HuH-7 (cell line): ENCODE data around the gene CXCL6.

ENCODE experiments used
- DNase-seq: peaks from one replicate; pipeline ENCODE4 v3.0.0; 2011; ENCODE audit warnings: low spot score

Gene CXCL6

DNA sequence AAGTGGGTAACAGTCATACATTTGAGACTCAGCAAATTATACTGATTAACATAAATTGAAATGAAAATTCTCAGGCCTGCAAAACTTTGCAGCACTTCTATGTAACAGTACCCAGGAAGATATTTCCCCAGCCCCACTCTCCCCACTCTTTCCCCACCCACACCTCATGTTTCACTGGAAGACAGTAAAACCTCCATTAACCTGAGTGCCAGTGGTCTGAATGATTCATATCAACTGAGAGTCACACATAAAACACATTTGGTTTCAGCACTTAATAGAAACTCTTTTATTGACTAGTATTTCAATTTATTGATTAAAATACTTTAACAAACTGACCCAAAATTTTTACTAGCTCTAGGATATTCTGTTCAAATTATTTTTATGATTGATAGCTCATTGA lies 6.9 kb downstream of the CXCL6 start:
- no peak for DNase-seq

GRCh38 chr4:73844345-73844744 lies 7.9 kb downstream of the CXCL6 start:
- no peak for DNase-seq

- no peak for DNase-seq
Measured at GRCh38 chr4:73844806-73845205, 8.3 kb downstream of the CXCL6 start.

DNA sequence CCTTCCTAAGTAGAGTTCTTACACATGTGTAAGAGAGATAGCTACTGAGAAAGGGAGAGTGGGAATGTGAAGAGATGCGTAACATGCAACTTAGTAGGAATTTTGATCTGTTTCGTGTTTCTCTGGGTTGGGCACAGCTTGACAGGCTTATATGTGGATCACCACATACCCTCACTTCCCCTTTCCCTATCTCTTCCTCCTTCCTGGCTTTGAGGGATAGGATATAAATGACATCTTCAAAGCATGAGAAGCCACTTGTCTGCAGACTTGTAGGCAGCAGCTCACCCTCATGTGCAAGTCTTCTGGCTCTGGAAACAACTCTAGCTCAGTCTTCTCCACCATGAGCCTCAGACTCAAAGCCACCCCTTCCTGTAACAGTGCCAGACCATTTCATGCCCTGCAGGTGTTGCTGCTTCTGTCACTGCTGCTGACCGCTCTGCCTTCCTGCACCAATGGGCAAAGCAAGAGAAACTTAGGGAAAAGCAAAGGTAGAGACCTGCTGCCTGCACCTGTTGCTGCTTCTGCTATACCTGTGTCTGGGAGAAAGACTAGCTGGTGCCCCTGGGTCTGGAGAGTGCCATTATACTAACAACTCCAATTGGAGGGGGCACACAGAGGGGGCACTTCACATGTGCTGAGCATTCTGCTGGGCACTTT lies 11.2 kb downstream of the CXCL6 start:
- no peak for DNase-seq

GRCh38 chr4:73848183-73848777 lies 11.8 kb downstream of the CXCL6 start:
- DNase-seq = no peak

DNA sequence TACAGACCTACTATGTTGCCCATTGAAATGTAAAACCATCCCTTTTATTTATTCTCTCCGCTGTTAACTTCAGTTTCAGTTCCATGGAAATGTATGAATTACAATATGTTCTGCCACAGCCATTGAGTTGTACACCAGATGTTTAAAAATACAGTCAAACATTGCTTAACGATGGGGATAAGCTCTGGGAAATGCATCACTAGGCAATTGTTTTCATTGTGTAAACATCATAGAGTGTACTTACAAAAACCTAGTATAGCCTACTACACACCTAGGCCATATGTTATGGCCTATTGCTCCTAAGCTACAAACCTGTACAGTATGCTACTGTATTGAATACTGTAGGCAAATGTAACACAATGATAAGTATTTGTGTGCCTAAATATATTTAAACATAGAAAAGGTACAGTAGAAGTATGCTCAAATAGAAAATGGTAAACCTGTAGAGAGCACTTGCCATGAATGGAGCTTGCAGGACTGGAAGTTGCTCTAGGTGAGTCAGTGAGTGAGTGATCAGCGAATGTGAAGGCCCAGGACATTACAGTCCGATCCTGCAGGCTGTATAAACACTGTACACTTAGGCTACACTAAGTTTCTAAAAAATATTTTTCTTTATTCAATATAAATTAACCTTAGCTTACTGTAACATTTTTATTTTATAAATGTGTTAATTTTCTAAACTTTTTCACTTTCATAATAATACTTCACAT lies 13.9 kb downstream of the CXCL6 start:
- DNase-seq = no peak

DNA sequence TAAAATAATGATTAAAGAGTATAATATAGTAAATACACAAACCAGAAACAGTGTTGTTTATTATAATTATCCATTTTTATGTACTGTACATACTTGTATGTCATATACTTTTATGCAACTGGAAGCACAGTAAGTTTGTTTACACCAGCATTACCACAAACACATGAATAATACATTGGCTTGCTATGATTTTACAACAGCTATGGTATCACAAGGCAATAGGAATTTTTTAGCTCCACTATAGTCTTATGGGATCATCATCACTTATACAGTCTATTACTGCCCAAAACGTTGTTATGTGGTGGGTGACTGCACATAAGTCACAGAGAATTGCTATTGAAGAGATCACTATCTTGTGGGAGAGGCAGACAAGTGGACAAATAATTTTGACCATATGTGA lies 14.8 kb downstream of the CXCL6 start:
- DNase-seq = no peak

DNA sequence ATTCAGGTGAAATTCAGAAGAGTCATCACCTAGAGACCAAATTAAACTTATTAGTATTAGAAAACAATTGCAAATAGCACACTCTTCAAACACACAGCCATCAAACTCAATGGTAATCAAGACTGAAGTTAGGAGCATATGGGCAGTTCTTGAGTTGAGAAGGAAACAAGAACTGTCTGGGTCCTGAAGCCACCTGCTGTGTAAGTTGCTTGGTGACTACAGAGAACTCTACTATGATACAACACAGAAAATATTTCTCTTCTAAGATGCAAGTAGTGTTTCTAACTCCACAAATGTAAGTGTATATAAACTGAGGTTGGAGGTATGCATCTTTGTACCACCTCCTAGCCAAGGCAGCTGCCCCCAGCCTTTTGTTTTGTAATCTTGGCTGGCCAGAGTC lies 16.3 kb downstream of the CXCL6 start:
- no peak for DNase-seq

DNA sequence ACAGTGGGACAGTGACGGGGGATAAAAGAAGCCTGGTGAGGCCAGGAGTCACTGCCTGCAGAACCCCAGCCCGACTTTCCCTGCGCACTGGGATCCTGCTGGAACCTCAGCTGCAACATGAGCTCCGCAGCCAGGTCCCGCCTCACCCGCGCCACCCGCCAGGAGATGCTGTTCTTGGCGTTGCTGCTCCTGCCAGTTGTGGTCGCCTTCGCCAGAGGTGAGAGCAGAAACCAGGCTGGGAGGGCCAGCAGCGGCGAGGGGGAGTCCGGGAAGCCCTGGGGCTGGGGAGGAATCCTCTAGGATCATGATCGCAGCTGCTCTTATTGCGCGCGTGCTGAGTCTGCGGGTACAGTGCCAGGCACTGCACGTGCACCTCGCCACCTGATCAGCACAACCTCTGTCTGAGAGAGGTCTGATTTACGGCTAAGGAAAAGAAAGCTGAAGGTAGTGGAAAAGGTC lies 16.8 kb downstream of the CXCL6 start, which contains the start of gene PF4V1:
TSS of gene PF4V1 (plus strand) at position 51 of the 459 bp plus-strand sequence. CDS start at position 118, 67 bp downstream.
- DNase-seq = no peak

GRCh38 chr4:73853718-73854473 lies 17.4 kb downstream of the CXCL6 start:
- no peak for DNase-seq

DNA sequence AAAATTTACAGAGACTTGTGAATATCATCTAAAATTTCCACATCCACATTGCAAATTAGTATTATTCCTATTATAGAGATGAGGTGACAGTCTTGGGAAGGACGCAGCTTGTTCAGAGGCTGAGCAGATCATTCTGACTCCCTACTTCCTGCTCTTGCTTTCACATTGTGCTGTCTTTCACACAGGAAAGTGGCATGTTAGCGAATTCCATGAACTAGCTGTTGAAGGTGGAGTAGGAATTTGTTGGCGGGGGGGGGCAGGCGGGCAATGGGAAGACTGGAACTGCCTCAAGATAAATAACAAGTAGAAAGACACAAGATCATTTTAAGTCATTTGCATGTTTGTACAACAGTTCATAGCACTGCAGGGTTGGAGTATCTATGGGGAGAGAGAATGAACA lies 18.9 kb downstream of the CXCL6 start:
- DNase-seq = no peak

- DNase-seq = no peak
Measured at GRCh38 chr4:73856518-73856917, 20.0 kb downstream of the CXCL6 start.

DNA sequence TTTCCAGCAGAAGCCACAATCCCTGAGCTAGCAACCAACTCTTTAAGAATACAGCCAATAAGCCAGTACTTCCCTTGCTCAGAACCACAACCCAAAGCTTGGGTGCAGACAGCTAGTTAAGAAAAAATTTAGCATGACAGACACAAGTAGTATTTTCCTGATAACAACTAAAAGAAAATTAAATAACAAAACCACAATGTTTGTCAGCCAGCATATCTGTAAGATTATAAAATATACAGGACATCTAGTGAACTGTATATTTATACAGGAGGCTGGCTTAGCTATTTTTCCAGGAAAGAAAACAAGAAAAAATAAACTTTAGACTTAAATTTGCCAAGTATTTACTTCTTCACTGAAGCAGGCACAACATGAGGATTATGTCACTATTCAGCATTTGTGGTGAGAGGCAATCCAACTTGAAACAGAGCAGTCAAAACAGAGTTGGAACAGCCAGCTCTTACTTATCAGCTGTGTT lies 23.2 kb downstream of the CXCL6 start:
- no peak for DNase-seq

- no peak for DNase-seq
Measured at GRCh38 chr4:73860181-73860580, 23.7 kb downstream of the CXCL6 start.

DNA sequence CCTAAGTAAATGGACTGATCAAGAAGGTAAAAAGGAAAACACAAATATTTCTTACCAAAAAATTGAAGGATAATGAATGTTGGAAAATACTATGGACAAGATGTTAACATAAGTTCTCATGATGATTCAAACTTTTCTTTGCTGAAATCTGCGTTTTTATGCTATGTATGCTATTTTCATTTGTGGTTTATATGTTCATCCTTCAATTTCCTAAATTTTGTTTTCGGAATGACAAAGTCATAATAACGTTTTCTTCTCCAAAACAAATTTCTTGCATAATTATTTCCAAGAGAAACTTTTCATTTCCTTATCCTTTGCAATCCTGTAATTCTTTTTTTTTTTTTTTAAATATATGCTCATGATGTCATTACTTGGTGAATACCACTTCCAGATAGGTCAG lies 24.4 kb downstream of the CXCL6 start:
- DNase-seq = no peak

GRCh38 chr4:73862322-73862721 lies 25.8 kb downstream of the CXCL6 start:
- DNase-seq = no peak

GRCh38 chr4:73864365-73864764 lies 27.9 kb downstream of the CXCL6 start:
- peak; percentile 51 for DNase-seq

DNA sequence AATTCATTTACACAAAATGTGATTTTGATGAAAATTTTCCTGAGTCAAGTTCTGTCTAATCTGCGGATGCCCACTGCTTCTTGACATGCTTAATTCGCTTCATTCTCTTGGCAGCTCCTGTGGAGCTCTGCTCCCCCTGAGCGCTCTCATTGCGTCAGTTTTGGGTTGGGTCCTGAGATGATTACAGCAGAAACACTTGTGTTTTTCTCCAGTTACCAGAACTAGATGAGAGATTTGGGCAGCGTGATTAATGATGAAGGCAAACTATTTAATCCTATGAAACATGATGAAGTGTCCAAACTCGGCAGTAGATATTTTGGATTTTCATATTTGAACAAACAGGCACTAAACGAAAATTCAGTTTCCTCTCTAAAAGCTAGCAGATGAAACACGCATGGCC lies 28.5 kb downstream of the CXCL6 start:
- DNase-seq = no peak

GRCh38 chr4:73865431-73866096 lies 29.1 kb downstream of the CXCL6 start:
- no peak for DNase-seq

DNA sequence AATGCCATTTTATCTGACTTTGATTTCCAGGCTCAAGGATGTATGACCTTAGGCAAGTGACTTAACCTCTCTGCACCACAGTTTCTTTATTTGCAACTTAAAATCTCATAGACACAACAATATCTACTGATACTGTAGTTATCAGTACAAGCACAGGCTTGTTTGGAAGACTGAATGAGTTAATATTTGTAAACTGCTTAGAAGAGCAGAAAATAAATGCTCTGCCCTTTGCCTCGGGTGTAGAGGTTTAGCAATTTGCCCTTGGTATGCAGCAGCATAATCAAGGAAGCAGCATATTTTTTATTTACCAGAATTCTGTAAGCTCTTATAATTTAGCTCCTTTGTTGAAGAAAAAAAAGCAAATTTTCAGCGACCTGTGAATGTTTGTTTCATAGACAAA lies 29.8 kb downstream of the CXCL6 start:
- no peak for DNase-seq

DNA sequence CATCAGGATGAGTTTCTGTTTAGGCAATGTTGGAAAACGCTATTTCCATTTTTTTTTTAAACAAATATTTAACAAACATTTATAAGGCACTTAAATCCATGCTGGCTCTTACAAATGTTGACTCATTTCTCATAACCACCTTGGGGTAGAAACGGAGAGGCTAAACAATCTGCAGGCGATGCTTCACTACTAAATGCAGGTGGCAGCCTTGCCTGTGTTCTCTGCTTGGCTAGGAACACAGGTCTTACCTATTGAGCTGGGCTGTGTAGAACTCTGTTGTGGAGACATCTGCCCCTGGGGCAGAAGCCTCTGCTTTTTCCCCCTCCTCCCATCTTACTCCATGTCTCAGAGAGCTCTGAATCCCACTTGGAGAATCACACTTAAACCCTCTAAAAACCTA lies 31.3 kb downstream of the CXCL6 start:
- no peak for DNase-seq
